WI38 (cell line): ENCODE data around the gene ARID3B.

Source experiments
- H3K4me3 ChIP-seq: 2 replicates; pipeline ENCODE4 v1.5.1; 2011; ENCODE audit warnings: low read depth, mild to moderate bottlenecking, control low read depth, low read length
- CTCF ChIP-seq: IDR thresholded peaks from 2 replicates; pipeline ENCODE4 v1.5.1; 2012; ENCODE audit warnings: low read depth, mild to moderate bottlenecking, control low read depth, low read length

Gene ARID3B

GRCh38 chr15:74615508-74616365, 74.7 kb downstream of the ARID3B start, which contains the start of gene CLK3:
Gene CLK3, plus strand, starts transcription at chr15:74615836. Its CDS starts 3,361 bp downstream, at chr15:74619197.
- H3K4me3 ChIP-seq: peak within 1 kb of the TSS; percentile 100
- TF ChIP-seq CTCF: no peak

- TF ChIP-seq CTCF: 0 out of 2 replicates have a peak, but pooled peaks have one; percentile 1
- H3K4me3 ChIP-seq: peak overlapping the region; percentile 100
These were observed 75.4 kb downstream of the ARID3B start for GRCh38 chr15:74616366-74616939.

- H3K4me3 ChIP-seq: peak overlapping the region; percentile 100
- no peak for TF ChIP-seq CTCF
These were observed 76.0 kb downstream of the ARID3B start for GRCh38 chr15:74616996-74617395.

GRCh38 chr15:74618841-74619596, 78.0 kb downstream of the ARID3B start:
- H3K4me3 ChIP-seq: no peak overlapping the region
- no peak for TF ChIP-seq CTCF

GRCh38 chr15:74619916-74620635, 79.1 kb downstream of the ARID3B start:
- no peak for TF ChIP-seq CTCF
- H3K4me3 ChIP-seq: no peak overlapping the region

GRCh38 chr15:74620636-74621545, 79.9 kb downstream of the ARID3B start:
- no peak overlapping the region for H3K4me3 ChIP-seq
- TF ChIP-seq CTCF: peak; percentile 95
